ENCODE measurements around the gene HDAC4.

- TF ChIP-seq CTCF (IDR thresholded peaks at IDR 0.05) (no peak), POLR2A (IDR thresholded peaks at IDR 0.05) (no peak), POLR2AphosphoS5 (IDR thresholded peaks at IDR 0.05) (no peak), EP300 (IDR thresholded peaks at IDR 0.05) (no peak)
Measured at GRCh38 chr2:239409976-239410375, 9.2 kb upstream of the HDAC4 start.

All from stomach (tissue), 4 donors.